A549 (cell line): ENCODE results near the gene HEYL.

Experiments
- CEBPB ChIP-seq, 2 experiments: fragments of >200 bp in 1 of 2; sonication (Bioruptor Twin) in 1 of 2; formaldehyde crosslinking in 1 of 2; IDR thresholded peaks; 2 replicates each; pipeline ENCODE4 v1.6.1; 2012 to 2016
- ESRRA ChIP-seq: fragments of 150-350 bp; IDR thresholded peaks from 2 replicates; pipeline ENCODE4 v1.6.1; 2014; ENCODE audit warnings: mild to moderate bottlenecking, low read length, borderline replicate concordance
- HOXA7 ChIP-seq: fragments of 250-450 bp; sonication (Bioruptor Pico); IDR thresholded peaks from 2 replicates; pipeline ENCODE4 v1.5.0; 2020; ENCODE audit warnings: mild to moderate bottlenecking, moderate library complexity
- JUNB ChIP-seq: fragments of >200 bp; sonication (Bioruptor Twin); formaldehyde crosslinking; IDR thresholded peaks from 2 replicates; pipeline ENCODE4 v1.6.1; 2016
- MAZ ChIP-seq: fragments of 150-350 bp; IDR thresholded peaks from 2 replicates; pipeline ENCODE4 v1.6.1; 2014; ENCODE audit warnings: antibody characterized with exemption, low read depth, low read length, borderline replicate concordance
- NPAS2 ChIP-seq: fragments of 250-450 bp; sonication (Bioruptor Pico); IDR thresholded peaks from 2 replicates; pipeline ENCODE4 v1.8.0; 2022; ENCODE audit warnings: mild to moderate bottlenecking, moderate library complexity, borderline replicate concordance
- POLR2A ChIP-seq: IDR thresholded peaks from 2 replicates; pipeline ENCODE4 v1.6.1; 2012; ENCODE audit warnings: mild to moderate bottlenecking, low read length
- POLR2AphosphoS2 ChIP-seq: conservative IDR thresholded peaks from 2 replicates; pipeline ENCODE4 v1.6.1; 2012; ENCODE audit warnings: low read length, improper control_type of control experiment, inconsistent platforms
- RAD21 ChIP-seq, 2 experiments: fragments of >200 bp in 1 of 2; sonication (Bioruptor Twin) in 1 of 2; formaldehyde crosslinking in 1 of 2; IDR thresholded peaks in 1 of 2; conservative IDR thresholded peaks in 1 of 2; 2 replicates in 1 of 2; 3 replicates in 1 of 2; pipeline ENCODE4 v1.6.1; 2012 to 2018; ENCODE audit warnings: inconsistent platforms in 1 of 2
- SMC3 ChIP-seq: fragments of >200 bp; sonication (Bioruptor Twin); formaldehyde crosslinking; IDR thresholded peaks from 3 replicates; pipeline ENCODE4 v1.6.1; 2018; ENCODE audit warnings: inconsistent platforms
- ZSCAN20 ChIP-seq: fragments of 250-450 bp; sonication (Bioruptor Pico); IDR thresholded peaks from 2 replicates; pipeline ENCODE4 v1.8.0; 2022; ENCODE audit warnings: mild to moderate bottlenecking, moderate library complexity
- TF ChIP-seq, protein P1 (sequence below): fragments of >200 bp; sonication (Bioruptor Twin); formaldehyde crosslinking; IDR thresholded peaks from 3 replicates; pipeline ENCODE4 v1.5.1; 2016
- TF ChIP-seq, protein P2 (sequence below): IDR thresholded peaks from 2 replicates; pipeline ENCODE4 v1.6.1; 2012

DNA sequence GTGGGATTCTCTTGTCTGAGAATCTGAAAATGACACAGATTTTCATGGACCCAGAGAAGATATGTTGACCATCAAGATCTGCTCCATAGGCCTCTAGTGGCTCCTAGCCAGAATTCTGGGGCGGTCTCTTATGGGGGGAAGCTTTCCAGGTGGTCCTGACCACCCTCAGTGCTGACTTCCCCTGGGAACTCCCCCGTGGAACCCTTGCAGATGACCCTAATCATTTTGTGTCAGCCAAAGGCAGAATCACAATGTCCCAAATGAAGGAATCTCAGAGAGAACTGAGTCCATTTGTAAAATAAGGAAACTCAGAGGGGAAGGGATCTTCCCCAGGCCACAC lies 3.6 kb downstream of the HEYL start:
- no peak for TF ChIP-seq SMC3
- no peak for TF ChIP-seq JUNB
- TF ChIP-seq, protein P1, sequence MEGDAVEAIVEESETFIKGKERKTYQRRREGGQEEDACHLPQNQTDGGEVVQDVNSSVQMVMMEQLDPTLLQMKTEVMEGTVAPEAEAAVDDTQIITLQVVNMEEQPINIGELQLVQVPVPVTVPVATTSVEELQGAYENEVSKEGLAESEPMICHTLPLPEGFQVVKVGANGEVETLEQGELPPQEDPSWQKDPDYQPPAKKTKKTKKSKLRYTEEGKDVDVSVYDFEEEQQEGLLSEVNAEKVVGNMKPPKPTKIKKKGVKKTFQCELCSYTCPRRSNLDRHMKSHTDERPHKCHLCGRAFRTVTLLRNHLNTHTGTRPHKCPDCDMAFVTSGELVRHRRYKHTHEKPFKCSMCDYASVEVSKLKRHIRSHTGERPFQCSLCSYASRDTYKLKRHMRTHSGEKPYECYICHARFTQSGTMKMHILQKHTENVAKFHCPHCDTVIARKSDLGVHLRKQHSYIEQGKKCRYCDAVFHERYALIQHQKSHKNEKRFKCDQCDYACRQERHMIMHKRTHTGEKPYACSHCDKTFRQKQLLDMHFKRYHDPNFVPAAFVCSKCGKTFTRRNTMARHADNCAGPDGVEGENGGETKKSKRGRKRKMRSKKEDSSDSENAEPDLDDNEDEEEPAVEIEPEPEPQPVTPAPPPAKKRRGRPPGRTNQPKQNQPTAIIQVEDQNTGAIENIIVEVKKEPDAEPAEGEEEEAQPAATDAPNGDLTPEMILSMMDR, result no peak
- no peak for TF ChIP-seq POLR2A
- TF ChIP-seq RAD21 (conservative IDR thresholded peaks at IDR 0.05 in 1 of 2, IDR thresholded peaks at IDR 0.05 in 1 of 2), result no peak
- no peak for TF ChIP-seq MAZ
- TF ChIP-seq CEBPB (IDR thresholded peaks at IDR 0.05), result no peak
- no peak for TF ChIP-seq NPAS2 (CRISPR knock-in tag)
- TF ChIP-seq, protein P2, sequence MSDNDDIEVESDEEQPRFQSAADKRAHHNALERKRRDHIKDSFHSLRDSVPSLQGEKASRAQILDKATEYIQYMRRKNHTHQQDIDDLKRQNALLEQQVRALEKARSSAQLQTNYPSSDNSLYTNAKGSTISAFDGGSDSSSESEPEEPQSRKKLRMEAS, result no peak
- TF ChIP-seq HOXA7 (CRISPR knock-in tag), result no peak
- TF ChIP-seq POLR2AphosphoS2, result no peak
- TF ChIP-seq ZSCAN20 (CRISPR knock-in tag), result no peak
- no peak for TF ChIP-seq ESRRA
